Right atrium auricular region (tissue), 2 donors: Measurements from ENCODE around the gene TBL1Y. TPM values are rescaled to one million over a fixed set of nuclear protein-coding genes. Genes with fewer than 3 reads are reported as not detected.

ENCODE experiments used
- DNase-seq: peaks from one replicate; pipeline ENCODE4 v3.0.0-alpha.2; 2019; ENCODE audit warnings: low spot score
- H3K27ac ChIP-seq, 2 donors: fragments of 200-600 bp; sonication (generic); 1 replicate in 1 of 2; 2 replicates in 1 of 2; pipeline ENCODE4 v1.5.1; 2016 to 2019
- H3K27me3 ChIP-seq, 2 donors: fragments of 200-600 bp; sonication (generic); one replicate each; pipeline versions ENCODE4 v1.5.1 to v1.6.0; 2017 to 2019
- H3K36me3 ChIP-seq: fragments of 200-600 bp; sonication (generic); one replicate; pipeline ENCODE4 v1.5.1; 2016
- H3K4me1 ChIP-seq, 2 donors: fragments of 200-600 bp; sonication (generic); one replicate each; pipeline versions ENCODE4 v1.5.1 to v1.6.0; 2017 to 2019
- H3K4me3 ChIP-seq, 2 donors: fragments of 200-600 bp; sonication (generic); 1 replicate in 1 of 2; 2 replicates in 1 of 2; pipeline ENCODE4 v1.5.1; 2017 to 2019; ENCODE audit warnings: mild to moderate bottlenecking in 1 of 2, moderate library complexity in 1 of 2
- H3K9me3 ChIP-seq, 2 donors: fragments of 200-600 bp; sonication (generic); one replicate each; pipeline ENCODE4 v1.5.1; 2019
- total RNA-seq, 2 donors: library from RNA; depleted of rRNA; stranded (reverse); fragments of >200 nt; gene quantifications; one replicate each; pipeline ENCODE4 v1.1.0, GENCODE V29; 2016
- TF ChIP-seq, protein P1 (sequence below), 2 donors: fragments of 200-600 bp; sonication (generic); IDR thresholded peaks; one replicate each; pipeline ENCODE4 v1.5.1; 2019; ENCODE audit warnings: antibody characterized with exemption in 2 of 2

TBL1Y gene
- total RNA-seq, 2 donors from 2014 or later, result not detected

GRCh38 chrY:6997503-6998066 lies 87.1 kb downstream of the TBL1Y start:
- H3K36me3 ChIP-seq, result no peaks in the 10 kb centered on the region
- no peak overlapping the region for H3K27ac ChIP-seq
- DNase-seq, result no peak
- no peak overlapping the region for H3K4me3 ChIP-seq
- no peaks in the 10 kb centered on the region for H3K27me3 ChIP-seq
- H3K4me1 ChIP-seq, result no peaks in the 10 kb centered on the region
- TF ChIP-seq, protein P1, sequence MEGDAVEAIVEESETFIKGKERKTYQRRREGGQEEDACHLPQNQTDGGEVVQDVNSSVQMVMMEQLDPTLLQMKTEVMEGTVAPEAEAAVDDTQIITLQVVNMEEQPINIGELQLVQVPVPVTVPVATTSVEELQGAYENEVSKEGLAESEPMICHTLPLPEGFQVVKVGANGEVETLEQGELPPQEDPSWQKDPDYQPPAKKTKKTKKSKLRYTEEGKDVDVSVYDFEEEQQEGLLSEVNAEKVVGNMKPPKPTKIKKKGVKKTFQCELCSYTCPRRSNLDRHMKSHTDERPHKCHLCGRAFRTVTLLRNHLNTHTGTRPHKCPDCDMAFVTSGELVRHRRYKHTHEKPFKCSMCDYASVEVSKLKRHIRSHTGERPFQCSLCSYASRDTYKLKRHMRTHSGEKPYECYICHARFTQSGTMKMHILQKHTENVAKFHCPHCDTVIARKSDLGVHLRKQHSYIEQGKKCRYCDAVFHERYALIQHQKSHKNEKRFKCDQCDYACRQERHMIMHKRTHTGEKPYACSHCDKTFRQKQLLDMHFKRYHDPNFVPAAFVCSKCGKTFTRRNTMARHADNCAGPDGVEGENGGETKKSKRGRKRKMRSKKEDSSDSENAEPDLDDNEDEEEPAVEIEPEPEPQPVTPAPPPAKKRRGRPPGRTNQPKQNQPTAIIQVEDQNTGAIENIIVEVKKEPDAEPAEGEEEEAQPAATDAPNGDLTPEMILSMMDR (IDR thresholded peaks at IDR 0.05), result no peak
- no peaks in the 10 kb centered on the region for H3K9me3 ChIP-seq

DNA sequence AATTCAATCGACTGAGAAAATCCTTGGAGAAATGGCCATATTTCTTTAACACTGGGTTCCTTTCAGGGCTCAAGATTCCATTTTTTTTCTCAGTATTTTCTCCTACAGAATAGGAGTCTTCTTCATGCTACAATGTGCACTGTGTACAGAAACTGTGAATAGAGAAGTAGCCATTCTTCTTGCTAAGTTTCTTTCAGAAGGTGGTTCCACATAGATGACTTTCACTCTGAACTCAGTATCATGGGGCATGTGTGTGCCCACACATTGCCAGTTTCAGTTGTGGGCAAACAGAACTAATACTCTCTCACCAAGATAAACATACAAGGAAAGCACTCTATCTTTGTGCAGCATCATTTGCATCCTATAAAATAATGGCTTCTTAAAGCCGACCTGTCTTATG lies 89.4 kb downstream of the TBL1Y start:
- no peak for DNase-seq
- Histone ChIP-seq H3K4me1 (no peaks in the 10 kb centered on the region), H3K9me3 (no peaks in the 10 kb centered on the region), H3K36me3 (no peaks in the 10 kb centered on the region), H3K4me3 (no peak overlapping the region), H3K27me3 (no peaks in the 10 kb centered on the region), H3K27ac (no peak overlapping the region)
- TF ChIP-seq, protein P1 (IDR thresholded peaks at IDR 0.05), result no peak

DNA sequence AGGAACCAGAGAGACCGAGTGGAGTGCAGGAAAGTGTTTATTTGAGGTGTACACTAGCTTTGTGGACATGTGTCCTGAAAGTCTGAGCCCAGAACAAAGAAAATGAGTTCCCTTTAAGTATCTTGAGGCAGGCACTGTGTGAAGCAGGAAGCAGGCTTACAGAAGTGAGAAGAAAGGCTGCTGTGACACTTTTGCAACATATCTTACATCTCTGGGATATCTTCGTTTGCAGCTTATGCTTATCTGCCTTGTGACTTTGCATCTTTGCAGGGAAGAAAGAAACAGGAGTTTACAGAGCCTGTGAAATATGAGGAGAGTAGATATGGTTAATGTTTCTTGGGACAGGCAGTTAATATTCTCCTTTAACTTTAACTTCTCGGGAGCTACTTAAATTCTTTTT lies 92.1 kb downstream of the TBL1Y start:
- DNase-seq, result no peak
- H3K4me3 ChIP-seq, result no peak overlapping the region
- no peaks in the 10 kb centered on the region for H3K27me3 ChIP-seq
- TF ChIP-seq, protein P1 (IDR thresholded peaks at IDR 0.05), result no peak
- H3K36me3 ChIP-seq, result no peaks in the 10 kb centered on the region
- H3K4me1 ChIP-seq, result no peaks in the 10 kb centered on the region
- H3K9me3 ChIP-seq, result no peaks in the 10 kb centered on the region
- H3K27ac ChIP-seq, result no peak overlapping the region

- no peak overlapping the region for H3K4me3 ChIP-seq
- H3K27ac ChIP-seq, result no peak overlapping the region
- DNase-seq, result no peak
- no peaks in the 10 kb centered on the region for H3K4me1 ChIP-seq
- TF ChIP-seq, protein P1 (IDR thresholded peaks at IDR 0.05), result no peak
- H3K36me3 ChIP-seq, result no peaks in the 10 kb centered on the region
- H3K9me3 ChIP-seq, result no peaks in the 10 kb centered on the region
- H3K27me3 ChIP-seq, result no peaks in the 10 kb centered on the region
These were observed 97.4 kb downstream of the TBL1Y start for GRCh38 chrY:7007911-7008310.

DNA sequence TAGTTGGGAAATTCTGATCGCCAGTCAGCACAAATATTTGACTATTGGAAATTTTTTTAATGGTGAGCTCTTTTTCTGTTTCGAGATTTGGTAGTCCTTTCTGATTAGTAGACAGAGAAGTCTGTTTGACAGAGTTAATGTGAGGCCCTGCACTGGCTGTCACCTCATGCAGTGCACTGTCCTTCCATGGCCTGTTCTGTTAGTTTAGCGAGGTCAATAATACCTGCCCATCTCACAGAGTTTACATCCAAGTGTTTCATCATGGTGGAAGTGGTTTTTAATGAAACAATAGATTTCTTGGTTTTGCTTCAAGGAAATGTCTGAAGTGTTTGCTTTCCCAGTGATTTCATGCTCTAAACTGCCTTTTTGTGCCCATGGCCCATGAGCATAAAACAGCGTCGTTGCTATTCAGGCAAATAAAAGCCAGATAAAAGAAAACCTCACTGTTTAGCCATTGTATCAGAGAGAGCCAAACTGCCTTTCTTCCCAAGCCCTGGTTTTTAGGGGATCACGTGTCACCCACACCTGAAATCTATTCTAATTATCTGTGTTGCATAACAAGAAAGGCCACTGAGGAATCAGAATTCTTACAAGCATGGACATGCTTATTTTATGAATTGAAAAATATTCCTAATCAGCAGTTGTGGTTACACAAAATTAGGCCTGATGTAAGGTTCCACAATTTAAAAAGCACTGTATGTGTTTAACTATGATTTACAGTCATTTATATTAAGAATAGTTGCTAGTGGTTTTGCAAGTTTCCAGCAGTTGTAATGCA lies 98.3 kb downstream of the TBL1Y start:
- H3K9me3 ChIP-seq, result no peaks in the 10 kb centered on the region
- TF ChIP-seq, protein P1 (IDR thresholded peaks at IDR 0.05), result no peak
- no peaks in the 10 kb centered on the region for H3K27me3 ChIP-seq

More for the DNA sequence above, 98.3 kb downstream of the TBL1Y start:
- no peak for DNase-seq
- no peak overlapping the region for H3K27ac ChIP-seq
- H3K36me3 ChIP-seq, result no peaks in the 10 kb centered on the region
- H3K4me3 ChIP-seq, result no peak overlapping the region
- H3K4me1 ChIP-seq, result no peaks in the 10 kb centered on the region
